ENCODE data around the gene NPPA.

Gene NPPA

GRCh38 chr1:11854519-11854918 lies 6.9 kb upstream of the NPPA start:
- no peak for TF ChIP-seq CTCF (IDR thresholded peaks at IDR 0.05; ENCODE audit: low read depth, low read length)
- no peak overlapping the region for H3K4me3 ChIP-seq (ENCODE audit: low read depth, low read length)

- TF ChIP-seq CTCF (IDR thresholded peaks at IDR 0.05; ENCODE audit: low read depth, low read length), result no peak
- no peak overlapping the region for H3K4me3 ChIP-seq (ENCODE audit: low read depth, low read length)
Measured at GRCh38 chr1:11851180-11851579, 3.6 kb upstream of the NPPA start.

GRCh38 chr1:11850156-11850555 lies 2.6 kb upstream of the NPPA start:
- H3K4me3 ChIP-seq (ENCODE audit: low read depth, low read length), result no peak overlapping the region
- no peak for TF ChIP-seq CTCF (IDR thresholded peaks at IDR 0.05; ENCODE audit: low read depth, low read length)

GRCh38 chr1:11848373-11848700 lies 754 bp upstream of the NPPA start:
- H3K4me3 ChIP-seq (ENCODE audit: low read depth, low read length), result no peak overlapping the region
- TF ChIP-seq CTCF (IDR thresholded peaks at IDR 0.05; ENCODE audit: low read depth, low read length), result no peak

GRCh38 chr1:11845641-11846335 lies 1.8 kb downstream of the NPPA start:
- H3K4me3 ChIP-seq (ENCODE audit: low read depth, low read length), result no peak overlapping the region
- no peak for TF ChIP-seq CTCF (IDR thresholded peaks at IDR 0.05; ENCODE audit: low read depth, low read length)

- TF ChIP-seq CTCF (IDR thresholded peaks at IDR 0.05; ENCODE audit: low read depth, low read length), result no peak
- H3K4me3 ChIP-seq (ENCODE audit: low read depth, low read length), result no peak overlapping the region
Measured at GRCh38 chr1:11842154-11843041, 5.2 kb downstream of the NPPA start.
